IMR-90 (cell line): ENCODE data around the gene PRMT7. TPM values are rescaled to one million over a fixed set of nuclear protein-coding genes. Genes with fewer than 3 reads are reported as not detected.

Experiments
- ATAC-seq: fragments of 200-7000 bp; cut with Tn5 transposase; 2 replicates; pipeline ENCODE4 v1.9.1; 2020; ENCODE audit warnings: low read depth, mild to moderate bottlenecking, moderate library complexity
- BruUV-seq: library from RNA; stranded (reverse); fragments of 400-500 nt; replicated peaks from 2 replicates; lab custom pipeline; 2021; lab: Mats Ljungman, UMichigan
- CTCF ChIA-PET: fragments of 300-600 bp; formaldehyde crosslinking; extraction: SDS; loops from one replicate; lab custom pipeline; 2021; ENCODE audit warnings: antibody characterized with exemption; lab: Yijun Ruan, JAX
- POLR2A ChIA-PET: fragments of 300-600 bp; sonication (Branson Sonifier 250); formaldehyde crosslinking; loops from one replicate; lab custom pipeline; 2022; ENCODE audit warnings: antibody characterized with exemption; ENCODE audit not compliant: unreplicated experiment; lab: Charles Lee
- DNase-seq: peaks from one replicate; pipeline ENCODE4 v3.0.0; 2013
- H2AFZ ChIP-seq: replicated peaks from 2 replicates; pipeline ENCODE3; 2013; ENCODE audit warnings: low read length, mild to moderate bottlenecking; ENCODE audit not compliant: poor library complexity
- H2AK5ac ChIP-seq: 2 replicates; pipeline ENCODE4 v1.6.1; 2013; ENCODE audit warnings: low read depth, low read length, inconsistent platforms
- H2AK9ac ChIP-seq: replicated peaks from 2 replicates; pipeline ENCODE3; 2013; ENCODE audit warnings: mild to moderate bottlenecking, low read depth, low read length, moderate library complexity; ENCODE audit not compliant: poor library complexity
- H2BK120ac ChIP-seq: 2 replicates; pipeline ENCODE4 v1.6.1; 2013; ENCODE audit warnings: low read depth, low read length, inconsistent platforms
- H2BK15ac ChIP-seq: 3 replicates; pipeline ENCODE4 v1.6.1; 2013; ENCODE audit warnings: low read depth, low read length, inconsistent platforms
- H2BK20ac ChIP-seq: 2 replicates; pipeline ENCODE4 v1.6.1; 2013; ENCODE audit warnings: low read depth, mild to moderate bottlenecking, inconsistent platforms, low read length, moderate library complexity
- H2BK5ac ChIP-seq: 2 replicates; pipeline ENCODE4 v1.6.1; 2013; ENCODE audit warnings: mild to moderate bottlenecking, low read depth, low read length, inconsistent platforms; ENCODE audit not compliant: poor library complexity, severe bottlenecking
- H3K14ac ChIP-seq: replicated peaks from 2 replicates; pipeline ENCODE4 v1.6.1; 2013; ENCODE audit warnings: low read depth, low read length, inconsistent platforms
- H3K18ac ChIP-seq: 2 replicates; pipeline ENCODE4 v1.6.1; 2013; ENCODE audit warnings: low read depth, low read length, control low read depth
- H3K23ac ChIP-seq: 2 replicates; pipeline ENCODE4 v1.6.1; 2013; ENCODE audit warnings: low read depth, low read length, inconsistent platforms
- H3K27ac ChIP-seq: 2 replicates; pipeline ENCODE4 v1.5.1; 2013; ENCODE audit warnings: mild to moderate bottlenecking, control low read depth, low read length; ENCODE audit not compliant: insufficient read depth
- H3K27me3 ChIP-seq: 2 replicates; pipeline ENCODE4 v1.6.1; 2013; ENCODE audit warnings: low read length; ENCODE audit not compliant: control insufficient read depth, insufficient read depth
- H3K36me3 ChIP-seq: 2 replicates; pipeline ENCODE4 v1.6.1; 2013; ENCODE audit warnings: low read length, mixed read lengths; ENCODE audit not compliant: control insufficient read depth, insufficient read depth
- H3K4ac ChIP-seq: 2 replicates; pipeline ENCODE4 v1.6.1; 2013; ENCODE audit warnings: low read depth, low read length, inconsistent platforms
- H3K4me1 ChIP-seq: 2 replicates; pipeline ENCODE4 v1.6.1; 2013; ENCODE audit warnings: low read length, mixed read lengths; ENCODE audit not compliant: control insufficient read depth, insufficient read depth
- H3K4me2 ChIP-seq: 2 replicates; pipeline ENCODE4 v1.6.1; 2013; ENCODE audit warnings: low read depth, mild to moderate bottlenecking, control low read depth, low read length, moderate library complexity
- H3K4me3 ChIP-seq: 2 replicates; pipeline ENCODE4 v1.5.1; 2013; ENCODE audit warnings: low read depth, mild to moderate bottlenecking, control low read depth, low read length, moderate library complexity; ENCODE audit not compliant: insufficient read depth
- H3K56ac ChIP-seq: 2 replicates; pipeline ENCODE4 v1.6.1; 2013; ENCODE audit warnings: low read length, inconsistent platforms; ENCODE audit not compliant: insufficient read depth; ENCODE audit errors: extremely low read depth
- H3K79me1 ChIP-seq, 2 experiments: 2 replicates each; pipeline ENCODE4 v1.6.1; 2013; ENCODE audit warnings: low read length in 2 of 2, inconsistent platforms in 1 of 2, low read depth in 1 of 2
- H3K9ac ChIP-seq: 2 replicates; pipeline ENCODE4 v1.6.1; 2013; ENCODE audit warnings: low read depth, low read length, control low read depth
- H3K9me1 ChIP-seq: 2 replicates; pipeline ENCODE4 v1.6.1; 2013; ENCODE audit warnings: low read length, inconsistent platforms; ENCODE audit not compliant: insufficient read depth
- H3K9me3 ChIP-seq: 2 replicates; pipeline ENCODE4 v1.6.1; 2013; ENCODE audit warnings: low read length; ENCODE audit not compliant: control insufficient read depth, insufficient read depth
- H4K20me1 ChIP-seq: 2 replicates; pipeline ENCODE4 v1.6.1; 2013; ENCODE audit warnings: low read length, inconsistent platforms; ENCODE audit not compliant: insufficient read depth
- H4K5ac ChIP-seq: 2 replicates; pipeline ENCODE4 v1.6.1; 2013; ENCODE audit warnings: mild to moderate bottlenecking, low read depth, low read length, control low read depth
- H4K8ac ChIP-seq, 2 experiments: 2 replicates each; pipeline ENCODE4 v1.6.1; 2013; ENCODE audit warnings: low read depth in 2 of 2, low read length in 2 of 2, control low read depth in 1 of 2, inconsistent platforms in 1 of 2
- H4K91ac ChIP-seq: 2 replicates; pipeline ENCODE4 v1.6.1; 2013; ENCODE audit warnings: low read depth, low read length, inconsistent platforms; ENCODE audit not compliant: insufficient read depth
- CEBPB ChIP-seq: IDR thresholded peaks from 2 replicates; pipeline ENCODE4 v1.6.1; 2012; ENCODE audit warnings: low read depth, low read length, improper control_type of control experiment
- MAFK ChIP-seq: IDR thresholded peaks from 2 replicates; pipeline ENCODE4 v1.6.1; 2012; ENCODE audit warnings: low read depth, low read length, improper control_type of control experiment
- POLR2A ChIP-seq: IDR thresholded peaks from 2 replicates; pipeline ENCODE4 v1.6.1; 2012; ENCODE audit warnings: mild to moderate bottlenecking, low read depth, low read length
- RAD21 ChIP-seq: IDR thresholded peaks from 2 replicates; pipeline ENCODE4 v1.6.1; 2012; ENCODE audit warnings: low read length, improper control_type of control experiment
- RCOR1 ChIP-seq: IDR thresholded peaks from 2 replicates; pipeline ENCODE4 v1.6.1; 2012; ENCODE audit warnings: mild to moderate bottlenecking, low read length, improper control_type of control experiment; ENCODE audit not compliant: insufficient replicate concordance
- WGBS, 2 experiments: methylation state at CpG; one replicate each; pipeline versions ENCODE4 v1.1.5 to v1.1.7; 2013; ENCODE audit warnings: missing lambda C conversion rate in 2 of 2; ENCODE audit not compliant: insufficient read length in 1 of 2; ENCODE audit errors: extremely low coverage in 2 of 2; 5-methylcytosine and 5-hydroxymethylcytosine counted together
- dilution Hi-C: fragments of 300-500 bp; cut with HindIII; formaldehyde crosslinking; loops from one replicate; pipeline ENCODE4 v1.14.3; 2018; ENCODE audit warnings: low sequenced_read_pairs; ENCODE audit not compliant: unreplicated experiment
- in situ Hi-C: fragments of 300-500 bp; cut with MboI; formaldehyde crosslinking; loops from 3 replicates; pipeline ENCODE4 v1.14.3; 2019; ENCODE audit warnings: low sequenced_read_pairs, inconsistent platforms, mixed read lengths
- intact Hi-C: fragments of 100-400 bp; cut with micrococcal nuclease; formaldehyde crosslinking; loops from 2 replicates; pipeline ENCODE4 v1.10.0; 2022
- polyA plus RNA-seq, 3 experiments: library from polyadenylated mRNA; depleted of rRNA; stranded (reverse); fragments of >200 nt; gene quantifications; 2 replicates each; pipeline ENCODE4 v1.2.3, GENCODE V29; 2012; ENCODE audit warnings: low replicate concordance in 1 of 3
- total RNA-seq: library from RNA; depleted of rRNA; stranded (reverse); fragments of >200 nt; gene quantifications from 2 replicates; pipeline ENCODE4 v1.2.3, GENCODE V29; 2012

The PRMT7 gene
- total and polyA plus RNA-seq, 2 of the 4 experiments (the other 2 are of a cell fraction) = 63.1 to 68.6 TPM

- CTCF ChIA-PET = no interaction called here
- H3K14ac ChIP-seq = no peak overlapping the region
- no peak for ATAC-seq
Measured at GRCh38 chr16:68349838-68350410, 39.1 kb downstream of the PRMT7 start.

More at GRCh38 chr16:68349838-68350410, 39.1 kb downstream of the PRMT7 start:
- Histone ChIP-seq H4K8ac (no peak overlapping the region), H2BK15ac (no peak overlapping the region), H3K27ac (no peak overlapping the region), H3K4me3 (no peak overlapping the region), H3K9ac (no peak overlapping the region), H2BK120ac (no peak overlapping the region), H3K4me2 (no peak overlapping the region), H4K91ac (no peak overlapping the region), H2AK5ac (no peak overlapping the region), H3K4ac (no peak overlapping the region), H3K18ac (no peak overlapping the region), H2BK5ac (no peak overlapping the region), H3K56ac (no peak overlapping the region), H3K79me1 (no peaks in the 10 kb centered on the region; a peak in 1 of 4 replicates), H4K5ac (no peak overlapping the region), H3K27me3 (no peaks in the 10 kb centered on the region), H3K9me1 (peaks cover 4% of the 10 kb centered on the region; the same call in 1 of the 2 replicates), H3K36me3 (peaks cover 80% of the 10 kb centered on the region), H3K23ac (no peak overlapping the region), H2AK9ac (no peak overlapping the region), H3K4me1 (no peaks in the 10 kb centered on the region), H2AFZ (no peak overlapping the region), H4K20me1 (no peaks in the 10 kb centered on the region; the same call in 1 of the 2 replicates), H3K9me3 (no peaks in the 10 kb centered on the region), H2BK20ac (no peak overlapping the region)
- dilution Hi-C loops (no loop called here), in situ Hi-C loops (no loop called here), intact Hi-C loops (no loop called here)
- 93% methylated on average over 5 of the region's 10 CpGs; no CpG with 5 or more reads in 1 of the 2 experiments for WGBS, 2 experiments
- no peak for TF ChIP-seq MAFK
- no peak for TF ChIP-seq RAD21
- no peak for TF ChIP-seq CEBPB
- TF ChIP-seq RCOR1 = no peak
- TF ChIP-seq POLR2A = no peak
- POLR2A ChIA-PET = no interaction called here
- no TSS peak for BruUV-seq
- no peak for DNase-seq
